HG03378 (cell line): ENCODE measurements around the gene MTHFD1L.
"Not testable (repeated sequence)": the region's sequence is repeated elsewhere in the genome, so short reads cannot be mapped to it uniquely, and the experiment has no call there.

Experiments
- ATAC-seq: cut with Tn5 transposase; IDR thresholded peaks from one replicate; pipeline ENCODE4 v1.9.1; 2021; ENCODE audit warnings: mild to moderate bottlenecking, moderate library complexity; ENCODE audit not compliant: unreplicated experiment

The MTHFD1L gene

GRCh38 chr6:151112884-151113283 lies 247.4 kb downstream of the MTHFD1L start:
- not testable (repeated sequence) for ATAC-seq

DNA sequence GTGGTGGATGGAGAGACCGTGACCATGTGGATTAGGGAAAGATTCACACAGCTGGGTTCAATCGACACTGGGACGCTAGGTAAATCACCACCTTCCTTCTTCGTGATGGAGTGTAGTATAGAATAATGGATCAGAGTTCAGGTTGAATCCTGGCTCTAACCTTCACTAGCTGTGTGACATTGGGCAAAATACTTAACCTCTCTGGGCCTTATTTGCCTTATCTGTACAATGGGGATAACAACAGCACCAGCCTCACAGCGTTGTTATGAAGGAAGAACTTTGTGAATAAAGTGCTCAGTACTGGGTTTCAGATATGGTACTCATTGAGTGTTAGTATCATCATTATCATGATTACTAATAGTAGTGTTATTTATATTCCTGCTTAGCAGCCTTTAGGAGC lies 248.1 kb downstream of the MTHFD1L start:
- no peak for ATAC-seq

DNA sequence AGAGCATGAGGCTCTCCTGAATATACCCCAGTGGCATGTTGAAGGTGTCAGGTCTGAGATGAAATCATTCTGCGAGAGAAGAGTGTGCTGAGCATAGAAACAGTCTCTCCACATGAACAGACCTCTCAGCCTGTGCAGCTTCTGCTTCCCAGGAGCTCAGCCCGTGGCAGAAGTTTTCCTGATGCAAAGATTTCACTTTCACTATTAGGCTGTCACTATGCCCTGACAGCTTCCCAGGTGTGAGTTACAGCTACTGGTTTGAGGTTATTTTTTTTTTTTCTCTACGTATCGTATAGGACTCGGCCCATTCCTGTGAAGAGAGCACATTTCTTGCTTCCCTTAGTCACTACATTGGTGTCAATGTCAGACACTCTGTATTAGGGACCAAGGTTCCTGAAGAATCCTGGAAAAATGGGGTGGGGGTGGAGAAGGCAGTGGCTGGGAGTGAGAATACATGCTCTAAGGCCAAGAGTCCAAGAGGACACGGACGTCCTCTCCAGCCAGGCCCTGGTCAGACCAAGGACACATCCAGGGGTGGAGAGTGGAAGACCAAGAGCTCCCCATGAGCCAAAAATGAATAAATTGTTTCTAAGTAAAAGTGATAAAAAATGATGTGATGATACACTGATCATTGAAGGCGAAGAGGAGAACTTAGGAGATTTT lies 253.1 kb downstream of the MTHFD1L start:
- no peak for ATAC-seq

DNA sequence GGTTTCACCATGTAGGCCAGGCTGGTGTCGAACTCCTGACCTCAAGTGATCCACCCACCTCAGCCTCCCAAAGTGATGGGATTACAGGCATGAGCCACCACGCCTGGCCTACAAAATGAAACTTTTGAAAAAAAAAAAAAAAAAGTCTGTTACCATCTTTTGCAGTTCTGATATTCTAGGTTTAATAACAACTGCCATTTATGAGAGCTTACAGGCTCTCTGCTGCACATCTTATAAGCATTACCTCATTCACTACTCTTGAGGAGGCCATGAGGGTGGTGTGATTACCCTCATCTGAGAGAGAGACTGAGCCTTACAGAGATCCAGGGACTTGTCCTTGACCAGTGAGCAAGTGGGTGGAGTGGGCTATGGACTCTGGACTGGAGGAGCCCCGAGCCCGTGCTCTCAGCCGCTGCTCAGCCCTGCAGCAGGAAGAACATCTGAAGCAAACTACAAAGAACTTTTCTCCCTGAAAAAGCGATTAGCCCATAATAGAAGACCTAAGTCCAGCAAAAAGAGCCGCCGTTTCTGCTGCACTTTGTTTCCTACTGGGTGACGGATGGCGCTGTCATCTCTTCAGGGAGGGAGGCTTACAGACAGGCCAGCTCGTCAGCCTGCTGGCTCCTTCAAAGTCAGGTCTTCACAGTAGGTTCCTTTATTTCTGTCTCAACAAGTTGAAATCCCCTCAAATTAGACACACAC lies 254.5 kb downstream of the MTHFD1L start:
- no peak for ATAC-seq

- ATAC-seq = no peak
These were observed 256.4 kb downstream of the MTHFD1L start for GRCh38 chr6:151121900-151122299.

- not testable (repeated sequence) for ATAC-seq
These were observed 258.1 kb downstream of the MTHFD1L start for GRCh38 chr6:151123641-151124040.

DNA sequence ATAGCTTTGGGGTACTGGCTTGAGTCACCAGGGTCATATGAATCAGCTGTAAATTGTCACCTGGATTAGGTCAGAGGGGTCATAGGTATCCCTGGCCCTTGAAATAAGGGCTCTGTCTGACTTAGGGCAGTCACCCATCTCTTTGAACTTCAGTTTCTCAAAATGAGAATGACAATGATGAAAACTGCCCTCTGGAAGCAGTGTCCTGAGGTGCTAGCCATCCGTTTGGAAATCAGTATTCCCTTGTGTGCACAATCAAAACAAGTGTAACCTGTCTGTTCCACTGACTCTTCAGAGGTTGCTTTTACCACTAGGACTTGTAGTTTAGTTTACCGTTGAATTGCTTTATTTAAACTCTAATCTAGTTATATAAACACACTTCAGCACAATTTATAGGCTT lies 259.7 kb downstream of the MTHFD1L start:
- ATAC-seq = not testable (repeated sequence)

- ATAC-seq = not testable (repeated sequence)
These were observed 260.3 kb downstream of the MTHFD1L start for GRCh38 chr6:151125651-151126416.

GRCh38 chr6:151126417-151126724 lies 260.9 kb downstream of the MTHFD1L start:
- not testable (repeated sequence) for ATAC-seq

GRCh38 chr6:151127133-151127798 lies 261.8 kb downstream of the MTHFD1L start:
- not testable (repeated sequence) for ATAC-seq

GRCh38 chr6:151128763-151129370 lies 263.4 kb downstream of the MTHFD1L start:
- ATAC-seq = no peak

DNA sequence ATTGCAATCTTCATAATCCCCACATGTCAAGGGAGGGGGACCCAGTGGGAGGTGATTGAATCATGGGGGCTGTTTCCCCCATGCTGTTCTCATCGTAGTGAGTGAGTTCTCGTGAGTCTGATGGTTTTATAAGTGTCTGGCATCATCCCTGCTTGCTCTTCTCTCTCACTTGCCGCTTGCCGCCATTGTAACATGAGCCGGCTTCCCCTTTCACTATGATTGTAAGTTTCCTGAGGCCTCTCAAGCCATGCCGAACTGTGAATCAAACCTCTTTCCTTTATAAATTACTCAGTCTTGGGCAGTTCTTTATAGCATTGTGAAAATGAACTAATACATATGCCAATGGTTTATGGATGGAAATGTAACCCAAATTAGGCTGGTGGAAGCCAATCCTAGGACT lies 264.8 kb downstream of the MTHFD1L start:
- ATAC-seq = peak; percentile 68

DNA sequence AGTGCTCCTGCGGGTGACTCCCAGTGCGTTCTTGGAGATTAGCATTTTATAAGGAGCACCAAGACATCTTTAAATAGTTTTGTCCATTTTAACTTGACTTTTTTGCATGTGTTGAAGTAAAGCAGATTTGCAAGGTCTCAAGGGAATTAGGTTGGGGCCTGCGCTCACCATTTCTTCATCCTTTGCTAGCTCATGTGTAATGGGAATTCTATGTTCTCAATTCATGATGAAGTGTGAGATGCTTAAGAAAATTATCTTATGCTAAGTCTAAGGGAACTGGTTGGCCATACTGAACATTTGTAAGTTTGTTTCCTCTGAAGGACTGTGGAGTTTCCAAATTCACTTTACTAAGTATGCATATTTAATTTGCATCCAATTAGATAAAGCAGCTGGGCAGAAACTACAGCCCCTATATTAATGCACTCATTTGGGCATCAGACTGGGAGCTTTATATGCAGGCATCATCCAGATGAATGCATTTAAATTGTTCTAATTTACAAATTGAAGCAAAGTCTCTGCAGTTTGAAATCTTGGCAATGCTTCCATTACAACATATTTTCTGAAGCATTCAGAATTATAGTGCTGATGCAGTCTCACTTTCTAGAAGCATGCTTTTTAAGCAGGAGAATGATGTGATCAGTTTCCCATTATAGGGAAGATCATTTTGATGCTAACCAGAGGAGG lies 266.0 kb downstream of the MTHFD1L start:
- no peak for ATAC-seq

- ATAC-seq = no peak
These were observed 270.7 kb downstream of the MTHFD1L start for GRCh38 chr6:151136141-151136755.

DNA sequence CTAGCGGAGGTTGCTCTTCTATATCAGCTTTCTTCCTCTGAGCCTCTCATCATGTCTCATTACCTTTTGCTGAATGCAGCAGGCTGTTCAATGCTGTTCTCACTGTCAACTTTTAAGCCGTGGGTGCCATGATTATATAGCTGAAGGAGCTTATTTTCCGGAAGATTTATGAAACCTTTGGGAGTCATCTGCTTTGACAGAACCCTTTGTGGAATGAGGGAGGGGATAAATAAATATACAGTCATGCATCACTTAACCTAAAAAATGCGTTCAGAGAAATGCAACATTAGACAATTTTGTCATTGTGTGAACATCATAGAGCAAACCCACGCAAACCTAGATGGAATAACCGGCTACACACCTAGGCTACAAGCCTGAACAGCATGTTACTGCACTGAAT lies 272.0 kb downstream of the MTHFD1L start:
- ATAC-seq = no peak

DNA sequence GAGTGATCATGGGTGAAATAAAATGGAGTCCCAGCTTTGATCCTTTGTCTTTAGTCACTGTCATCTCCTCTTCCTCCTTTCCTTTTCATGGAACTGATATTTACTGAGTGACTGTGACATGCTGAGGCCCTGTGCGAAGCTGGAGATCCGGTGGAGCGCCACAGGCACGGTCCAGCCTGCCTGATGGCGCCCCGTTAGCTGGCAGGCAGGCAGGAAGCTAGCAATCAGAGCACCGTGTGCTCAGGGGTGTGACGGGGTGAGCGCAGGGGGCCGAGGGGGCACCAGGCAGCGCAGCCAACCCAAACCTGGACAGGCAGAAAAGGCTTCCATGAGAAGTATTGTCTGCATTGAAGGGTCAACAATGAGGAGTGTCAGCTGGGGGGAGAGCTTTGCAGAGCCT lies 274.0 kb downstream of the MTHFD1L start:
- ATAC-seq = no peak

- no peak for ATAC-seq
These were observed 275.3 kb downstream of the MTHFD1L start for GRCh38 chr6:151140767-151141166.

DNA sequence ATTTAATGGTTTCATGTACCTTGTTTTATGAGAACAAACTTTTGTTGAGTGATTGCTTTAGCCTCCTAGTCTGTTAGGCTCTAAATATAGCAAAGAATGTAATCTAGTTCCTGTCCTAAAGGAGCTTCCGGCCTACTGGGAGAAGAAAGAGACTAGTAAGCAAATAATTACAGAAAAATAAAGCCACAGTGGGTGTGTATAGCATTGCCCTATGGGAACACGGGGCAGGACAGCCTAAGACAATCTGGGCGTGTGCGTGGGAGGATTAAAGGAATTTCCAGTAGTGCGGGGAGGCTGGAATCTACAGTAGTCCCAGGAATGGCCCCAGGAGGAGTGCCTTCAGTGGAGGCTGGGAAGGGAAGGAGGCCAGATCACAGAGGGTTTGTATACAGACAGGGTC lies 276.2 kb downstream of the MTHFD1L start:
- no peak for ATAC-seq

GRCh38 chr6:151142676-151143075 lies 277.2 kb downstream of the MTHFD1L start:
- ATAC-seq = no peak

DNA sequence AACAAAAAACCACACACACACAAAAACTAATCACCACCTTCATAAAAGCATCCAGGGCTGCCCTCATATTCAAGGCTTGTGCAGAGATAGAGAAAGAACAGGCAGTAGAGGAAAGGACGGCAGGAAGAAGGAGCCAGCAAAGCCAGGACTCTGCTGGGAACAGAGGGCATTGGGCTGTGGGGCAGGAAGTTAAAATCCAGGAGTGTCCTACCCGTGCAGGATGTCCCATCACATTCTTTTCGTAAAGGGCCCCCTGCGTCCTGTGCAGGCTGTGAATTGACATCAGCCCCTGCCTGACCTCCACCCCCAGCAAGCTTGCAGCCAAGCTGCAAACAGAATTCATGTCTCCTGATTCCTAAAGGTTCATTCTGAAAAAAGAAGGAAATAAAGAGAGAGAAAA lies 277.8 kb downstream of the MTHFD1L start:
- no peak for ATAC-seq
